ENCODE measurements around the gene POU4F3. TPM values are rescaled to one million over a fixed set of nuclear protein-coding genes. Genes with fewer than 3 reads are reported as not detected.
A peak's percentile ranks its signal among the peaks of the same experiment; 100 is the strongest.

The POU4F3 gene
- total and polyA plus RNA-seq, 2 of the 8 experiments (the other 6 are each of a cell fraction or from before 2014, with no cell fraction given) = 0.09 TPM; not detected in 1

- Histone ChIP-seq H2AFZ (ENCODE audit: low read length) (no peak overlapping the region), H2BK120ac (replicated peaks; ENCODE audit: low read depth, low read length) (no peak overlapping the region), H3K79me2 (ENCODE audit: control insufficient read depth in 1 of 2, insufficient read depth in 2 of 2, low read length in 2 of 2) (no peaks in the 10 kb centered on the region), H3K56ac (replicated peaks; ENCODE audit: insufficient read length, low read depth, low read length) (no peak overlapping the region), H3K18ac (ENCODE audit: extremely low read depth, low read length) (no peak overlapping the region), H3K9me3 (ENCODE audit: insufficient read depth in 2 of 2, low read depth in 1 of 2, low read length in 1 of 2) (no peaks in the 10 kb centered on the region), H4K5ac (ENCODE audit: insufficient read length, low read depth, low read length) (no peak overlapping the region), H3K4me3 (ENCODE audit: extremely low read depth in 1 of 4, insufficient read depth in 2 of 4, low read depth in 3 of 4, low read length in 4 of 4) (peak overlapping the region in 2 of 4 experiments; percentile 14 to 30; a peak in 4 of 8 replicates), H3K79me1 (ENCODE audit: low read depth, low read length) (no peaks in the 10 kb centered on the region), H2BK20ac (ENCODE audit: low read length) (no peak overlapping the region), H3K23ac (ENCODE audit: insufficient read length) (no peak overlapping the region), H3K36me3 (ENCODE audit: control insufficient read depth in 2 of 4, insufficient read depth in 4 of 4, low read length in 3 of 4) (peaks cover 0 to 5% (median 0%) of the 10 kb centered on the region in 4 experiments; a peak in 1 of 8 replicates), H2BK15ac (ENCODE audit: low read length) (no peak overlapping the region), H3K4ac (replicated peaks; ENCODE audit: insufficient read length, low read depth, low read length) (no peak overlapping the region), H2AK5ac (ENCODE audit: low read depth, low read length) (no peak overlapping the region), H3K23me2 (ENCODE audit: low read depth, low read length) (peaks cover 24% of the 10 kb centered on the region; the same call in 1 of the 2 replicates), H3K27me3 (replicated peaks in 1 of 4; ENCODE audit: control insufficient read depth in 3 of 4, extremely low read depth in 1 of 4, insufficient read depth in 3 of 4, low read length in 3 of 4) (peaks cover 90 to 100% (median 97%) of the 10 kb centered on the region in 4 experiments), H2BK5ac (ENCODE audit: low read depth, low read length) (no peak overlapping the region), H4K8ac (ENCODE audit: extremely low read depth, insufficient read depth, low read length) (no peak overlapping the region), H4K20me1 (replicated peaks in 1 of 2; ENCODE audit: control insufficient read depth in 1 of 2, insufficient read depth in 2 of 2, low read length in 2 of 2) (peaks cover 25 to 47% of the 10 kb centered on the region in 2 experiments), H3K14ac (ENCODE audit: insufficient read length) (no peak overlapping the region), H3K4me2 (ENCODE audit: insufficient read depth in 1 of 2, low read depth in 2 of 2, low read length in 2 of 2) (peak overlapping the region; percentile 39 to 61; a peak in 3 of 4 replicates), H3K9ac (replicated peaks in 1 of 4; ENCODE audit: extremely low read depth in 1 of 4, low read depth in 3 of 4, low read length in 3 of 4) (no peak overlapping the region), H4K91ac (replicated peaks; ENCODE audit: insufficient read length, low read length) (no peak overlapping the region), H3K27ac (ENCODE audit: low read depth, low read length) (no peak overlapping the region), H3K4me1 (replicated peaks in 1 of 4; ENCODE audit: control insufficient read depth in 3 of 4, insufficient read depth in 4 of 4, low read length in 3 of 4) (peaks cover 18 to 30% (median 22%) of the 10 kb centered on the region in 4 experiments), H2BK12ac (ENCODE audit: low read depth, low read length) (no peak overlapping the region)
- FAIRE-seq (no peak), DNase-seq (ENCODE audit: low read depth in 1 of 2, low spot score in 2 of 2) (no peak)
- ChIA-PET CTCF (ENCODE audit: partially characterized antibody) (interaction anchor here (0.7 to 1.2 kb wide), 3 partner anchors 23 to 41 kb away, joined by 3 read pairs; no protein-coding TSS in a partner anchor), POLR2A (ENCODE audit: partially characterized antibody) (interaction anchor here (1.8 kb wide), 1 partner anchor 11 kb away, joined by 5 read pairs; no protein-coding TSS in a partner anchor)
- WGBS, 2 experiments (ENCODE audit: extremely low coverage in 1 of 2, insufficient coverage in 1 of 2, insufficient read length in 1 of 2, insufficient replicate concordance in 2 of 2, low coverage in 1 of 2, low lambda C conversion rate in 2 of 2, missing lambda C conversion rate in 1 of 2) = 13% methylated on average over 14 of the region's 14 CpGs; no CpG with 5 or more reads in 1 of the 2 experiments
- TF ChIP-seq ATF2 (IDR thresholded peaks at IDR 0.05; ENCODE audit: low read length) (no peak), EZH2 (IDR thresholded peaks at IDR 0.05; ENCODE audit: low read depth, low read length, severe bottlenecking) (peak; percentile 97), RNF2 (IDR thresholded peaks at IDR 0.05; ENCODE audit: borderline replicate concordance, low read depth, low read length, missing control alignments, poor library complexity, severe bottlenecking) (peak; percentile 25)
These were observed 3.9 kb downstream of the POU4F3 start for GRCh38 chr5:146342519-146342881.

Data from H1 (cell line).